NCI-H187 treated with DMSO at 0.1 percent for 48 hours (cell line): ENCODE data around the gene ERCC2.
"Not testable (repeated sequence)": the region's sequence is repeated elsewhere in the genome, so short reads cannot be mapped to it uniquely, and the experiment has no call there.

ENCODE experiments used
- DNase-seq: peaks from one replicate; lab custom pipeline; 2025; lab: John Stamatoyannopoulos, UW

ERCC2 gene

DNA sequence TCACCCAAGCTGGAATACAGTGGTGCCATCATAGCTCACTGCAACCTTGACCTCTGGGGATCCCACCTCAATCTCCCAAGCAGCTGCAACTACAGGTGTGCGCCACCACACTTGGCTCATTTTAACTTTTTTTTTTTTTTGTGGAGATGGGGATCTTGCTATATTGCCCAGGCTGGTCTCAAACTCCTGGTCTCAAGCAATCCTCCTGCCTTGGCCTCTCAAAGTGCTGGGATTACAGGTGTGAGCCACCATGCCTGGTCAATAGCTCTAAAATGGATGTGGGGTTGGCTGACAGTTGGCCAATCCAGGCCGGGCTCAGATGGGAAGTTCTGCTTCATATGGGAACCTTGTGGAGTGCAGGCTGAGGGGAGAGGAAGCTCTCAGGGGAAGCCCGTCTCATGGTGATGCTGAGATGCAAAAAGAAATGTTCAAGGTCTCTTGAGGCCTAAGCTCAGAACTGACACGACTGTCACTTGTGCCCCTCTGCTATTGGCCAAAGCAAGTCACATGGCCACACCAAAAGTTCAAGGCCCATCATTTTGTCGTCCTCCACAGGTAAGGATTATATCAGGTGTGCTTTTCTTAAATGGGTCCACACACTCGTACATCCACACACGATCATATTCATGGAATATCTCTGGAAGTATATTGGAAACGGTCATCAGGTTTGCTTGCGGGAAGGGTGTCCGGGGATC, 36.6 kb downstream of the ERCC2 start:
- no peak for DNase-seq

DNA sequence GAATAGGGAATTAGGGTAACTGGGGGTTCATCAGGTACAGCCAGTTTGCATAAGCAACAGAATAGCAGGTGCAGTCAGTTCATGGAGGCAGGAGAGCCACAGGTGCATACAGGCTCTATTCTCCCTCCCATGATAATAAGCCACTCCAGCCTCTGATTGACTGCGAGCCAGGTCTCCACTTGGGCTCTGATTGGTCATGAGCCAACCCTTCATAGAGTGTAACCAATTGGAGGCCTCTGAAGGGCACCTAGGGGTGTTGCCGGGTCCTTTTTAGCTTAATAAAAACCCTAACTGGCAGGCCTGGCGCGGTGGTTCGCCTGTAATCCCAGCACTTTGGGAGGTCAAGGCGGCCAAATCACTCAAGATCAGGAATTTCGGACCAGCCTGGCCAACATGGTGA, 39.0 kb downstream of the ERCC2 start:
- no peak for DNase-seq

DNA sequence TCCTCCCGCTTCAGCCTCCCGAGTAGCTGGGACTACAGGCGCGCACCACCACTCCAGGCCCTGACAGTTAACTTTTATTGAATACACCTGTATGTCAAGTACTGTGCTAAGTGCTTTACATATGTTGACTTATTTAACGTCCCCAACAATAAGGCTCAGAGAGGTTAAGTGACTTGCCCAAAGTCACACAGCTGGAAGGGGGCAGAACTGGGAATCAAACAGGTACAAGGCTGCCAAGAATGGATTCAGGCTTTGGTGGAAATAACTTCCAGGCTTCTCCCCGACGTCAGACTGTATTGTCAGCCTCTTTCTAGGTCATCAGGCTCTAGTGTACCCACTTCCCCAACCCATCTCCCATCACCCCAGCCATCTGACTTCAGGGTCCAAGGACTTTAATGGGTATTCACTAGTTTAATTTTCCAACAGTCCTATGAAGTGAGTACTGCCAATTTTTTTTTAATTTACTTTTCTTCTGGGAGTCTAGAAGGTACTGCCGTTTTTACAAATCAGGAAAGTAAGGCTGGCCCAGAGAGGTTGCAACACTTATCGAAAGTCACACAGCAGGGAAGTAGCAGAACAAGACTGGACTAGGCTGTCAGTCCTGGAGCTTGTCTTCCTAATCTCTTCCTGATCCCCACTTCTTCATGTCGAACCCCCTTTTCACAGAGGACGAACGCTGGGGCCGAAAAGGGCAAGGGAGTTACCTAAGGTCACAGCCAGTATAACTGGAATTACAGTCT, 42.8 kb downstream of the ERCC2 start:
- no peak for DNase-seq

DNA sequence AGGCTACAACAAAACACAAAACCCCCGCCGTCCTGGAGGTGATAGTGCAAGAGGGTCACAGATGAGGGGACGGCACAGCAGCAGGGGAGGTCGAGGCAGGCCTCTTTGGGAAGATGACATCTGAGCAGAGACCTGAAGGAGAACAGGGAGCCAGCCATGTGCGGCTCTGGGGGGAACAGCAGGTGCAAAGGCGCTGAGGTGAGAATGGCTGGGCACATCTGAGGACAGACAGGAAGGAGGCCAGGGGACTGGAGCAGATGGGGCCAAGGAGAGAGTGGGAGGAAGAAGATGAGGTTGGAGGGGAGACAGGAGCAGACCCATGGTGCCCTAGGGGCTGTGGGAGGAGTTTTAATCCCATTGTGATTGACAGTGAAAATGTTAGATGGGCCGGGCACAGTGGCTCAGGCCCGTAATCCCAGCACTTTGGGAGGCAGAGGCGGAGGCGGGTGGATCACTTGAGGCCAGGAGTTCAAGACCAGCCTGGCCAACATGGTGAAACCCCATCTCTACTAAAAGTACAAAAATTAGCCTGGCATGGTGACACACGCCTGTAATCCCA, 45.9 kb downstream of the ERCC2 start:
- DNase-seq = no peak

DNA sequence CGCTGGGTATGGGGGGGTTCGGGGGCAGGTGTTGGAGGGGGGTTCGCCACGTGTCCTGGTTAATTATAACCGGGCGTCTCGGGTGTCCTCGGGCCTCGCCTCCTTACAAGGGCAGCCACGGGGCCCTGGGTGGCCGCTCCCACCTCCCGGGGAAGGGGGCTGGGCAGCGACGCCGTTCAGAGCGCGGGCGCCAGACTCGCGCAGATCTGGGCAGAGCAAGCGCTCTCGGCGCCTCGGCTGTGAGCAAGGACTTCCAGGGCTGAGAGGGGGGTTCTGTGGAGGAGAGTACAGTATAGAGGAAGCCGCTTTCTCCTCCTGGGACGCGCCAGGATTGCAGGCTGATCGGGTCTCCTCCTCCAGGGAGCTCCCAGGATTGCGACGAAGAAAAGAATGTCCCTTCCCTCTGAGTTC, 46.7 kb downstream of the ERCC2 start:
- no peak for DNase-seq

DNA sequence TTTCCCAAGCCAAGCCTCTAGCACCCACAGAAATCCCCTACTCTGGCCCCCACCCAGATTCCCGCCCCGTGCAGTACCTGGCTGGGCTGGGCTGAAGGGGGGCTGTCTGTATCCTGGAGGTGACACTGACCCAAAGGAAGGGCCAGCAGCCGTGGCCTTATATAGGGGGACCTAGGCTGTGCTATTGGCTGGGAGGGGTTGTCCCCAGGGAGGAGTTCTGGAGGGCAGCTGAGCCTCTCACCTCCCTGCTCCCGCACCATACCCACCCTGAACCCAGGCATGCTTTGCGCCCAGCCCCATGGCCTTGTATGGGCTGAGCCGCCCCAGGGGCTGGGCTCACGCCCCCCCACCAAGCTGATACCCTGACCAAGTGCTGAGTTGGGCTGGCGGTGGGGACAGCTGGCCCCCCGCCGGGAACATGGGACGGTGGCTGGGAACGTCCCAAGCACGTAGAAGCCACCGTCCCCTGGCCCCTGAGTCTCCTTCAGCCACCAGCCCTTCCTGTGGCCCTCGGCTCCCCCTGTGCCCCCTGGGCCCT, 47.6 kb downstream of the ERCC2 start, which contains the start of gene CKM:
Gene CKM, minus strand, starts transcription at position 132 of the 538 bp plus-strand sequence. CDS start 3,162 bp downstream, outside the sequence.
- DNase-seq = no peak

DNA sequence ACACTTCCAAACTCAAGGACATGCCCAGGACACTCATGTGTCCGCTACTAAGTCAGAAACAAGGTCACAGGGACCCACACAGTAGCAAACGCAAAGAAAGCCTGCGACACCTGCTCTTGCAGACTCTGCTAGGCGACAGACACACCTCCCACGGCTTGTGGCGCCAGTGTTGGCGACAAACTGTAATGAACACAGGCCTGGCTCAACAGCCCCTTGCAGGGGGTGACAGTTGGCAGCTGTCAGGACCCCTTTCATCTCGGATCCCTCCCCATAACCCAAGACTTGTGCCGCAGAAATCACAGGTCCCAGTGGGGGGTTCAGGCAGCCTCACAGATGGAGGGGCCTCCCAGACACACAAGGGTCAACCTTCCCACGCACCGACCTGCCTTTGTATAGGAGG, 48.1 kb downstream of the ERCC2 start:
- DNase-seq = no peak

DNA sequence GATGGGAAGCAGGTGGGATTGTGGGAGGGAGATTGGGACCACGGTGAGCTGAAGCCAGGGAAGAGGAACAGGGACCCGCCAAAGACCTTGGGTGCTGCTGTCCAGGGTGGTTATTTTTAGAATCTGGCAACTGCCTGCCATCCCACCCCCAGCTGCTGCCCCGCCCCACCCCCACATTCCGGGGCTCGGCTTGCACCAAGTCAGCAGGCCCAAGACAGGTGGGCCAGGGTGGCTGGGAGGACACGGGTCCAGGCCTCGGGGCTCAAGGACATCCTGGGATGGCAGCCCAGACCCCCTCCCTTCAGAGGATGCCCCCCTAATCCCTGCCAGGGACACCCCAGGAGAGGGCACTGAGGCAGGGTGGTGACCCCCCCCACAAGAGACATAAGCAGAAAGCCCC, 48.5 kb downstream of the ERCC2 start:
- DNase-seq = no peak

DNA sequence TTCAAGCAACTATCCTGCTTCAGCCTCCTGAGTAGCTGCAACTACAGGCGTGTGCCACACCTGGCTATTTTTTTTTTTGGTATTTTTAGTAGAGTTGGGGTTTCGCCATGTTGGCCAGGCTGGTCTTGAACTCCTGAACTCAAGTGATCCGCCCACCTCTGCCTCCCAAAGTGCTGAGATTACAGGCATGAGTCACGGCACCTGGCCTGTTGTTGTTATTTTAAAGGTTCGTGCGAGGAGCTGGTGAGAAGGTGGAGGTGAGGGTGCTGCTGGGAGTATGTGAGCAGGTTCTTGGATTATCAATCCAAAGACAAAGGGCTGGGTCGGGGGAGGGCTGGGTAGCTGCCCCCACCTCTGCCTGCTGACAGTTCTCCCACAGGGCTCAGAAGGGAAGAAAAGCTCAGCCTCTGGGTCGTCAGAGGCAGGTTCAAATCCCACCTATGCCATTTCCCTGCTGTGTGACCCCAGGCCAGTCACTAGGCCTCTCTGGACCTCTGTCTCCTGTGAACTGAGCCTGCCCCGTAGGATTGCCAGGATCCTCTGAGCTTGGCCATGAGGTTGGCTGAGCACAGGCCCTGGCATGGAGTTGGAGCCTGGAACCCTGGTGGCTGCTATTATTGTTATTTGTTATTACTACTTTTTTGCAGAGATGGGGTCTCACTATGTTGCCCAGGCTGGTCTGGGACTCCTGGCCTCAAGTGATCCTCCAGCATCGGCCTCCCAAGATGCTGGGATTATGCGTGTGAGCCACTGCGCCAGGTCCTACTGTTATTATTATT, 49.2 kb downstream of the ERCC2 start:
- no peak for DNase-seq

DNA sequence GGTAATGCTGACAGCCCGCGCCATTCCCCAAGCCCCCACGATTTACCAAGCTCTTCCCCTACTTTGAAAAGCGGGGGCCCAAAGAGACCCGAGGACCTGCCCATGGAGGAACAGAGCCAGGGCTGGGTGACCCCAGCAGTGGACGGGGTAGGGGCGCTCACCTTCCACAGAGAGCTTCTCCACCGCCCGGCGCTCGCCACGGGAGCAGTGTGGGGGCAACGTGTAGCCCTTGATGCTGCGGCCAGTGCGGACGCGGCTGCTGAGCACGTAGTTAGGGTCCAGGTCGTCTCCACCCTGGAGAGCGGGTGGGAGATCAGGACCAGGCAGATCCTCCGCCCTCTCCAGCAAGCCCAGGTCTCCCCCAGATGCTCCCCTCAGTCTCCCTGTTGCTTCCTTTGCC, 55.1 kb downstream of the ERCC2 start:
- no peak for DNase-seq

DNA sequence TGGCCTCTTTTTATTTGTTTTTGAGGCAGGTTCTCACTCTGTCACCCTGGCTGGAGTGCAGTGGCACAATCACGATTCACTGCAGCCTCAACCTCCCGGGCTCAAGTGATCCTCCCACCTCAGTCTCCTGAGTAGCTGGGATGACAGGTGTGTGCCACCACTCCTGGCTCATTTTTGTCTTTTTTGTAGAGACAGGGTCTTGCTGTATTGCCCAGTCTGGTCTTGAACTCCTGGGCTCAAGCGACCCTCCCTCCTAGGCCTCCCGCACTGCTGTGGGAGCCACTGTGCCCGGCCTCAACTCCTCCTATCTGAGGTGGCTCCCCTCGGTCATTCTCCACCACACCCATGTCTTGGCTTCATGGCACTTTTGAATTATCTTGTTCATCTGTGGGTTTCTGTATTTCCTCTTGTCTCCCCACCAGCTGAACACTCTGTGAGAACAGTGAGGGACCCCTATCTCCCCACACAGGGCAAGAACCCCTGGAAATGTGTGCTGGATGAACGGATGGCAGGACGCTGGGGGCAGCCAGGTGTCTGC, 55.6 kb downstream of the ERCC2 start:
- no peak for DNase-seq

DNA sequence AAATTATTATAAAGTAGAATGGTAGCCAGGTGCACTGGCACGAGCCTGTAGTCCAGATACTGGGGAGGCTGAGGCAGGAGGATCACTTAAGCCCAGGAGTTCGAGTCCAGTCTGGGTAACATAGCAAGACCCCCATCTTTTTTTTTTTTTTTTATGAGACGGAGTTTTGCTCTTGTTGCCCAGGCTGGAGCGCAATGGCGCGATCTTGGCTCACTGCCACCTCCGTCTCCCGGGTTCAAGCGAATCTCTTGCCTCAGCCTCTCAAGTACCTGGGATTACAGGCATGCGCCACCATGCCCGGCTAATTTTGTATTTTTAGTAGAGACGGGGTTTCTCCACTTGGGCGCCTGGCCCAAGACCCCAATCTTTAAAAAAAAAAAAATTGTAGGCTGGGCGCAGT, 58.1 kb downstream of the ERCC2 start:
- not testable (repeated sequence) for DNase-seq

DNA sequence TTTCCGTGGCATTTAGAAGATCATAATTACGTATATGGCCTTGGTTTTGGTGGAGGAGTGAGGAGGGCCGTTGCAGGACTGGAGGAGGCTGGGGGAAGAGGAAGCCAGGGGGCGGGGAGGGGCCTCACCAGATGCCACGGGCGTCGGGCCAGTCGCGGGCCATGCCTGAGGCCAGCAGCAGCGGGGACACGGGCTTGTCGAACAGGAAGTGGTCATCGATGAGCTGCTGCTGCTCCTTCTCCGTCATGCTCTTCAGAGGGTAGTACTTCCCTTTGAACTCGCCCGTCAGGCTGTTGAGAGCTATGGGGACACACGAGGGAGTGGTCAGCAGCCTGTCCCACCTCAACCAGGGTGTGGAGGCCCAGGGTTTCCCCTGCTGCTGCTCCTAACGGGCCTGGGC, 58.8 kb downstream of the ERCC2 start:
- DNase-seq = no peak

DNA sequence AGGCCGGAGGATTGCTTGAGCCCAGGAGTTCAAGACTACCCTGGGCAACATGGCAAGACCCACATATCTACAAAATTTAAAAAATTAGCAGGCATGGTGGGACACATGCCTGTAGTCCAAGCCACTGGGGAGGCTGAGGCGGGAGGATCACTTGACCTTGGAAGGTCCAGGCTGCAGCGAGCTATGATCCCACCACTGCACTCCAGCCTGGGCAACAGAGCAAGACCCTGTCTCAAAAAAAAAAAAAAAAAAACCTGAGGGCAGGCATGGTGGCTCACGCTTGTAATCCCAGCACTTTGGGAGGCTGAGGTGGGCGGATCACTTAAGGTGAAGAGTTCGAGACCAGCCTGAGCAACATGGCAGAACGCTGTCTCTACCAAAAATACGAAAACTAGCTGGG, 61.1 kb downstream of the ERCC2 start:
- DNase-seq = not testable (repeated sequence)

DNA sequence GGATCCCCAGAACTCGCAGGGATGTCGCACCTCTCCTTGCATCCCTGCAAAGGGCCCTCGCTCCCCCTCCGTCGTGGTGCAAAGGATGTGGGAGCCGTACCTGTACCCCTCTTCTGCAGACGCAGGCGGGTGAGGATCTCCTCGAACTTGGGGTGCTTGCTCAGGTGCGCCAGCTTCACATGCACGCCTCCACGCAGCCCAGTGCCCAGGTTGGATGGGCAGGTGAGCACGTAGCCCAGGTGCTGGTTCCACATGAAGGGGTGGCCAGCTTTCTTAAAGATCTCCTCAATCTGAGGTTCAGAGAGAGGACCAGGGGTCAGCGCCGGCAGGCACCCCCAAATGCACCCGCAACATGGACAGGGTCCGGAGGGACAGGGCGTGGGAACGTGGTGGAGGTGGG, 63.0 kb downstream of the ERCC2 start:
- no peak for DNase-seq

DNA sequence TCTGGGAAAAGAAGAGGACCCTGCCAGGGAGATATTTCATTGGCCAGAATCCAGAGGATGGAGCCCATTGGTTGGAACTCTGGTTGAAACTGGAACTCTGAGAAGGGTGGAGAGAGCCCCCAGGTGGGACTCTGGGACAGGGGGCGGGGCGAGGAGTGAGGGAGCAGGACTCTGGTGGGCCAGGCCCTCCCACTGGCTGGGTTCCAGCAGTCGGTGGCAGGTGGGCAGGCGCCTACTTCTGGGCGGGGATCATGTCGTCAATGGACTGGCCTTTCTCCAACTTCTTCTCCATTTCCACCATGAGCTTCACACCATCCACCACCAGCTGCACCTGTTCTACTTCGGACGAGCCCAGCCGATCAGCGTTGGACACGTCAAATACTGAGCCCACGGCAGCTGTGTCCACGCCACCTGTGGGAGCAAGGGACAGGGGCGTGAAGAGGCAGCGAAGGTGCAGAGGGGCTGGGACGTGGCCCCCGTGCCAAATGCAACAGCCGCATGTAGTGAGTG, 63.8 kb downstream of the ERCC2 start:
- DNase-seq = no peak

DNA sequence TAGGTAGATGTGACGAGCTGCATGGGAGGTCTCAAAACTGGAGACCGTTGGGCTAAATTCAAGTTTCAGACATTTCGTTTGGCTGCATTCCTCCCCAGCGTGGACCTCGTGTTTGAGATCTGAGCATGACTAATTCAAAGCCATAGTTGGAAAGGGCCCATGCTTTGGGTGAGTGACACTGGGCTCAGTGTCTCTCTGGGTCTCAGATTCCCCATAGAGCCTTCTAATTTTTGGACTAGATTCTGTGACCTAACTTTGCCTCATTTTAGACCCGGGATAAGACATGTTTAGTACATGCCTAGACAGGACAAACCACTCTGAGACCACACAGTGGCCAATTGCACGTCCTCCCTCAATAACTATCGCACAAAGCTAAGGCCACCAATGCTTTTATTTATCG, 64.3 kb downstream of the ERCC2 start:
- DNase-seq = no peak

DNA sequence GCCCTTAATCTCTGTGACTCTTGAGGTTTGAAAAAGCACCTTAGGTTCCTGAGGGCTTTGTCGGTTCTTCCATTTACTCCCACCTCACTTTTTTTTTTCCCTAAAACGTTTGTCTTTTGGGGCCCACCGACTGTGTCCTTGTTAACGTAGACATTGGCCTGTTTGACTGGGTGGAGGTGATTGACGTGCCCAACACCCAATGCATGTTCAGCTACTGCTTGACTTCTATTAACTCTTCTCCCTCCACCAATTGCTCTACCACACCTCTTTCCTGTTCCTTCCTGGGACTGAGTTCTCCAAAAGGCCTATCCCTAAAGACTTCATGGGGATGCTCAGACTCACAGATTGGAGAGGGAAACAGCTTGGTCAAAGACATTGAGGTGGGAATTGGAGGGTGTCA, 65.0 kb downstream of the ERCC2 start:
- DNase-seq = no peak

DNA sequence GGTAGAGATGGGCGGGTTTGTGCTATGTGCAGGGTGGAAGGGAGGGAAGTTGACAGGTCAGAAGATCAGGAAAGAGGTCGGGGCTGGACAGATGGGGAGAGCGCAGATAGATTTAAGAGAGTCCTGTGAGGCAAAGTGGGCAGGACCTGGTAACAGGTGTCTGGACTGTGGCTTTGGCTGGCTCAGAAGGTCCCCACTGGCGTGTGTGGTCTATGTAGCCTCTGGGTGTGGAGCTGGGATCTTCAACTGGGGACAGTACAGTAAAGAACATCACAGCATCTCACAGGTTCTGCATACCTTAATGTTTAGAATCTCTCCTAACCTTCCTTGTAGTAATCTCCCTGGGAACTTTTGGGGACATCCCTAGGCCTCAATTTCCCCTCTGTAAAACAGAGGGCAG, 65.4 kb downstream of the ERCC2 start:
- no peak for DNase-seq

DNA sequence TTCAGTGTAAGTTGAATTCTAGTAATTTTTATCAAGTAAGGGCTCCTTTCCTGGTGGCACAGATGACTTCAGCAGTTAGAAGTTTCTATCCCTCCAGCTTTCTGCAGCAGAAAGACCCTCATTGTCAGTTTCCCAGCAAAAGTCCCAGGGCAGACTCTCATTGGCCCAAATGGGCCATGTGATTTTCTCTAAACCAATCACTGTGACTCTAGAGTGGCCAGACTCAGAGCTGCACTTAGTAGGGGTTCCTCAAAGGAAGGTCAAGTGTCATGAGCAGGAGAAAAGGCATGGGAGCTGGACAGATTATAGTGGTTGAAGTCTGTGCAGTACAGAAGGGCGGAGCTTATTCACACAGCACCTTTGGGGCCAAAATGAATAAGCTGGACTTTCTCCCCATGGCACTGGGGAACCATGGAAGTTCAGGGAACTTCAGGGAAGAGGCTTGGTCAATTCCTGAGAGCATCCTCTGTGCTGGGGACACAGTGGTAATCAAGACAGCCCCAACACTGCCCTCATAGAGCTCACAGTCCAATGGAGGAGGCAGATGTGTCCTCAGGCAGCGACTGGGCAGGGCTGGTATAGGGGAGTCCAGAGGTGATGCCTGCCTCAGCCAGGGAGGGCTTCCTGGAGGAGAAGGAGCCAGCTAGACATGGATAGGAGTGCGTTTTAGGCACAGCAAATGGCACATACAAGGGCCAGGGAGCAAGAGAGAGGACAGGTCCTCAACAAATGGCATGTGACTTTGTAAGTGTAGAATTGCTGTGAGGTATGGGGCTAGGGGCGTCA, 66.0 kb downstream of the ERCC2 start:
- no peak for DNase-seq
